HEK293 (cell line): Measurements from ENCODE around the gene LEFTY1.
A peak's percentile ranks its signal among the peaks of the same experiment; 100 is the strongest.

Source experiments
- CTCF ChIA-PET: fragments of 350-600 bp; formaldehyde crosslinking; extraction: SDS; loops from one replicate; lab custom pipeline; 2021; ENCODE audit warnings: antibody characterized with exemption; lab: Yijun Ruan, JAX
- POLR2A ChIA-PET: fragments of 300-600 bp; formaldehyde crosslinking; extraction: SDS; loops from one replicate; lab custom pipeline; 2020; ENCODE audit warnings: antibody characterized with exemption, inconsistent platforms; lab: Yijun Ruan, JAX
- H3K27ac ChIP-seq: fragments of 200-500 bp; sonication (Bioruptor generic); 2 replicates; pipeline ENCODE4 v1.5.1; 2014; ENCODE audit warnings: low read depth, low read length, control low read depth, inconsistent platforms; ENCODE audit errors: extremely low read depth
- H3K36me3 ChIP-seq, 2 experiments: fragments of 200-500 bp in 1 of 2; sonication (Bioruptor generic) in 1 of 2; 1 replicate in 1 of 2; 2 replicates in 1 of 2; pipeline ENCODE4 v1.5.1; 2014 to 2017; ENCODE audit warnings: inconsistent platforms in 2 of 2, low read length in 2 of 2; ENCODE audit not compliant: control insufficient read depth in 2 of 2, insufficient read depth in 1 of 2
- H3K4me1 ChIP-seq: fragments of 200-500 bp; sonication (Bioruptor generic); 2 replicates; pipeline ENCODE4 v1.5.1; 2014; ENCODE audit warnings: mild to moderate bottlenecking, low read length, inconsistent platforms; ENCODE audit not compliant: control insufficient read depth, insufficient read depth
- H3K4me3 ChIP-seq: 2 replicates; pipeline ENCODE4 v1.5.1; 2011; ENCODE audit warnings: low read depth, mild to moderate bottlenecking, control low read depth, low read length, moderate library complexity
- H3K9me3 ChIP-seq: fragments of 200-500 bp; sonication (Bioruptor generic); 2 replicates; pipeline ENCODE4 v1.5.1; 2014; ENCODE audit warnings: low read depth, low read length, inconsistent platforms; ENCODE audit not compliant: control insufficient read depth, insufficient read depth
- BCL11A ChIP-seq: fragments of 450-650 bp; formaldehyde crosslinking; IDR thresholded peaks from 2 replicates; pipeline ENCODE4 v1.5.1; 2016; ENCODE audit warnings: low read depth, missing biosample characterization, missing genetic modification characterization
- FEZF1 ChIP-seq: fragments of 450-650 bp; formaldehyde crosslinking; IDR thresholded peaks from 2 replicates; pipeline ENCODE4 v1.5.1; 2016; ENCODE audit warnings: missing biosample characterization, missing genetic modification characterization
- GLI2 ChIP-seq: fragments of 450-650 bp; formaldehyde crosslinking; IDR thresholded peaks from 2 replicates; pipeline ENCODE4; 2017; ENCODE audit warnings: missing biosample characterization, missing genetic modification characterization, low read depth, borderline replicate concordance
- GLIS1 ChIP-seq: fragments of 450-650 bp; formaldehyde crosslinking; IDR thresholded peaks from 2 replicates; pipeline ENCODE4 v1.5.1; 2016; ENCODE audit warnings: missing biosample characterization, missing genetic modification characterization
- MZF1 ChIP-seq: fragments of 450-650 bp; formaldehyde crosslinking; IDR thresholded peaks from 2 replicates; pipeline ENCODE4 v1.5.1; 2017; ENCODE audit warnings: missing biosample characterization, missing genetic modification characterization, borderline replicate concordance
- REPIN1 ChIP-seq: fragments of 450-650 bp; formaldehyde crosslinking; IDR thresholded peaks from 2 replicates; pipeline ENCODE4 v1.5.1; 2017; ENCODE audit warnings: missing biosample characterization, missing genetic modification characterization, low read depth
- TCF7L2 ChIP-seq: IDR thresholded peaks from 2 replicates; pipeline ENCODE4 v1.6.1; 2011; ENCODE audit warnings: low read depth, mild to moderate bottlenecking, inconsistent platforms, low read length, moderate library complexity, borderline replicate concordance
- YY1 ChIP-seq: fragments of 450-650 bp; formaldehyde crosslinking; IDR thresholded peaks from 2 replicates; pipeline ENCODE4 v1.5.1; 2018; ENCODE audit warnings: missing biosample characterization, missing genetic modification characterization
- ZNF10 ChIP-seq: fragments of 450-650 bp; formaldehyde crosslinking; IDR thresholded peaks from 2 replicates; pipeline ENCODE4 v1.5.1; 2017; ENCODE audit warnings: missing biosample characterization, missing genetic modification characterization
- ZNF157 ChIP-seq: fragments of 450-650 bp; formaldehyde crosslinking; IDR thresholded peaks from 2 replicates; pipeline ENCODE4 v1.5.1; 2016; ENCODE audit warnings: missing biosample characterization, missing genetic modification characterization
- ZNF19 ChIP-seq: fragments of 450-650 bp; formaldehyde crosslinking; IDR thresholded peaks from 2 replicates; pipeline ENCODE4; 2016; ENCODE audit warnings: missing biosample characterization, missing genetic modification characterization, low read depth
- ZNF239 ChIP-seq: fragments of 450-650 bp; formaldehyde crosslinking; IDR thresholded peaks from 2 replicates; pipeline ENCODE4 v1.5.1; 2016; ENCODE audit warnings: missing biosample characterization, missing genetic modification characterization
- ZNF302 ChIP-seq: fragments of 450-650 bp; formaldehyde crosslinking; IDR thresholded peaks from 2 replicates; pipeline ENCODE4 v1.5.1; 2016; ENCODE audit warnings: missing biosample characterization, missing genetic modification characterization, low read depth
- ZNF341 ChIP-seq: fragments of 450-650 bp; formaldehyde crosslinking; IDR thresholded peaks from 2 replicates; pipeline ENCODE4; 2016; ENCODE audit warnings: low read depth, missing biosample characterization, missing genetic modification characterization
- ZNF362 ChIP-seq: fragments of 450-650 bp; formaldehyde crosslinking; IDR thresholded peaks from 2 replicates; pipeline ENCODE4 v1.5.1; 2016; ENCODE audit warnings: missing biosample characterization, missing genetic modification characterization
- ZNF449 ChIP-seq: fragments of 450-650 bp; formaldehyde crosslinking; IDR thresholded peaks from 2 replicates; pipeline ENCODE4 v1.5.1; 2017; ENCODE audit warnings: missing biosample characterization, mild to moderate bottlenecking, missing genetic modification characterization, moderate library complexity
- ZNF560 ChIP-seq: fragments of 450-650 bp; formaldehyde crosslinking; IDR thresholded peaks from 2 replicates; pipeline ENCODE4 v1.5.1; 2017; ENCODE audit warnings: missing biosample characterization, missing genetic modification characterization, borderline replicate concordance
- ZNF600 ChIP-seq: fragments of 450-650 bp; formaldehyde crosslinking; IDR thresholded peaks from 2 replicates; pipeline ENCODE4 v1.5.1; 2016; ENCODE audit warnings: missing biosample characterization, missing genetic modification characterization
- ZNF626 ChIP-seq: fragments of 450-650 bp; sonication (Bioruptor Pico); formaldehyde crosslinking; IDR thresholded peaks from 2 replicates; pipeline ENCODE4 v1.5.1; 2018; ENCODE audit warnings: missing biosample characterization, missing genetic modification characterization, inconsistent platforms
- ZNF629 ChIP-seq: fragments of 450-650 bp; formaldehyde crosslinking; IDR thresholded peaks from 2 replicates; pipeline ENCODE4 v1.5.1; 2017; ENCODE audit warnings: missing biosample characterization, missing genetic modification characterization
- ZNF701 ChIP-seq: fragments of 450-650 bp; formaldehyde crosslinking; IDR thresholded peaks from 2 replicates; pipeline ENCODE4 v1.5.1; 2016; ENCODE audit warnings: missing biosample characterization, missing genetic modification characterization
- ZNF785 ChIP-seq: fragments of 450-650 bp; formaldehyde crosslinking; IDR thresholded peaks from 2 replicates; pipeline ENCODE4 v1.5.1; 2016; ENCODE audit warnings: missing biosample characterization, missing genetic modification characterization
- ZNF830 ChIP-seq: fragments of 450-650 bp; IDR thresholded peaks from 2 replicates; pipeline ENCODE4 v1.5.0; 2018; ENCODE audit warnings: missing biosample characterization, missing genetic modification characterization, low read depth, mild to moderate bottlenecking, moderate library complexity
- TF ChIP-seq, protein P1 (sequence below): fragments of 450-650 bp; formaldehyde crosslinking; IDR thresholded peaks from 2 replicates; pipeline ENCODE4 v1.5.1; 2016; ENCODE audit warnings: missing biosample characterization, missing genetic modification characterization
- TF ChIP-seq, protein P2 (sequence below): fragments of 450-650 bp; formaldehyde crosslinking; IDR thresholded peaks from 2 replicates; pipeline ENCODE4 v1.5.1; 2016; ENCODE audit warnings: missing biosample characterization, missing genetic modification characterization

Gene LEFTY1

GRCh38 chr1:225881959-225882693 lies 6.8 kb downstream of the LEFTY1 start, which contains the start of gene TMEM63A (continued):
- TF ChIP-seq REPIN1 (tag by site-specific recombination) (0 out of 2 replicates have a peak, but pooled peaks have one; percentile 16), ZNF560 (no peak), ZNF302 (tag by site-specific recombination) (no peak), ZNF239 (tag by site-specific recombination) (peak; percentile 63; the same call in 1 of the 2 replicates), TCF7L2 (no peak), GLIS1 (tag by site-specific recombination) (peak; percentile 95), ZNF629 (tag by site-specific recombination) (peak; percentile 60), FEZF1 (no peak)
- TF ChIP-seq, all 188 proteins: peak for 51

- Histone ChIP-seq H3K4me1 (no peaks in the 10 kb centered on the region; the same call in 1 of the 2 replicates), H3K9me3 (no peaks in the 10 kb centered on the region)
- TF ChIP-seq GLI2 (tag by site-specific recombination) = no peak
- peak; percentile 94 for TF ChIP-seq ZNF10
- TF ChIP-seq BCL11A (tag by site-specific recombination) = no peak
- TF ChIP-seq ZNF600 (tag by site-specific recombination) = peak; percentile 73
- peak; percentile 46; the same call in 1 of the 2 replicates for TF ChIP-seq ZNF449
- TF ChIP-seq, protein P1, sequence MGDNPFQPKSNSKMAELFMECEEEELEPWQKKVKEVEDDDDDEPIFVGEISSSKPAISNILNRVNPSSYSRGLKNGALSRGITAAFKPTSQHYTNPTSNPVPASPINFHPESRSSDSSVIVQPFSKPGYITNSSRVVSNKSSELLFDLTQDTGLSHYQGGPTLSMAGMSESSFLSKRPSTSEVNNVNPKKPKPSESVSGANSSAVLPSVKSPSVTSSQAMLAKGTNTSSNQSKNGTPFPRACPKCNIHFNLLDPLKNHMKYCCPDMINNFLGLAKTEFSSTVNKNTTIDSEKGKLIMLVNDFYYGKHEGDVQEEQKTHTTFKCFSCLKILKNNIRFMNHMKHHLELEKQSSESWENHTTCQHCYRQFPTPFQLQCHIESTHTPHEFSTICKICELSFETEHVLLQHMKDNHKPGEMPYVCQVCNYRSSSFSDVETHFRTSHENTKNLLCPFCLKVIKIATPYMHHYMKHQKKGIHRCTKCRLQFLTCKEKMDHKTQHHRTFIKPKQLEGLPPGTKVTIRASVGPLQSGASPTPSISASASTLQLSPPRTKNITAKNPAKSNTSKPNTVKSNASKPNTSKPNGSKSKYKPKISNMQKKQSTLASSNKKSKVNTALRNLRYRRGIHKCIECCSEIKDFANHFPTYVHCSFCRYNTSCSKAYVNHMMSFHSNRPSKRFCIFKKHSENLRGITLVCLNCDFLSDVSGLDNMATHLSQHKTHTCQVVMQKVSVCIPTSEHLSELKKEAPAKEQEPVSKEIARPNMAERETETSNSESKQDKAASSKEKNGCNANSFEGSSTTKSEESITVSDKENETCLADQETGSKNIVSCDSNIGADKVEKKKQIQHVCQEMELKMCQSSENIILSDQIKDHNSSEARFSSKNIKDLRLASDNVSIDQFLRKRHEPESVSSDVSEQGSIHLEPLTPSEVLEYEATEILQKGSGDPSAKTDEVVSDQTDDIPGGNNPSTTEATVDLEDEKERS (tag by site-specific recombination) = no peak
- no peak for TF ChIP-seq YY1 (tag by site-specific recombination)
- TF ChIP-seq ZNF341 (tag by site-specific recombination) = peak; percentile 80
- TF ChIP-seq, all 188 proteins: peak for 4
- CTCF ChIA-PET = interaction anchor here (0.6 to 2.4 kb wide), 15 partner anchors 10 to 1210 kb away, joined by 3 to 13 read pairs (median 4); no protein-coding TSS in a partner anchor
- Histone ChIP-seq H3K36me3 (peaks cover 0 to 14% of the 10 kb centered on the region in 2 experiments; a peak in 2 of 3 replicates), H3K4me3 (peak overlapping the region; percentile 86), H3K27ac (peak overlapping the region; percentile 76)
- POLR2A ChIA-PET = interaction anchor here (0.5 to 3.6 kb wide), 25 partner anchors 9 to 1845 kb away, joined by 3 to 31 read pairs (median 7); partner anchors contain the start of genes ENAH, EPHX1, H3-3A and PYCR2
Measured at GRCh38 chr1:225881081-225881958, 7.6 kb downstream of the LEFTY1 start.

DNA sequence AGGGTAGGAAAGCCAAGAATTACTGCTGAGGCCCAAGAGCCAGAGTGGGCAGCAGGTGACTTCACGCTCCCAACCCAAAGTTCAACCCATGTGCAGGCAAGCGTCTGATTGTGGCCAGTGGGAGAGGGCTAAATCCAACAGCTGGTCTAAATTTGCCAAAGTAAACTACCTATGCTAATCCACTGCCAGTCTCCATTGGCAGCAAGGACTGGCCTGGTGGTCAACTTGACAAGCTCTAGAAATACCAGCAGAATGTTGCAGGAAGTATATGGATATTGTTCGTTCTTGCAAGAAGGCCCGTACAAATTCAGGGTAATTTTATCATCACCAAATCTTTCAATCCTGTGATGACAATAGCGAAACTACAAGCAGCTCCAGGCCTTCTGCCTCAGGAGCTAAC lies 8.3 kb downstream of the LEFTY1 start:
- no peak overlapping the region for H3K27ac ChIP-seq
- TF ChIP-seq ZNF785 = no peak
- TF ChIP-seq, protein P2, sequence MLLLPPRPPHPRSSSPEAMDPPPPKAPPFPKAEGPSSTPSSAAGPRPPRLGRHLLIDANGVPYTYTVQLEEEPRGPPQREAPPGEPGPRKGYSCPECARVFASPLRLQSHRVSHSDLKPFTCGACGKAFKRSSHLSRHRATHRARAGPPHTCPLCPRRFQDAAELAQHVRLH = no peak
- TF ChIP-seq ZNF19 = no peak
- no peak for TF ChIP-seq MZF1 (tag by site-specific recombination)
- no peak for TF ChIP-seq ZNF701 (tag by site-specific recombination)
- no peak for TF ChIP-seq ZNF830 (tag by site-specific recombination)
- TF ChIP-seq ZNF362 (tag by site-specific recombination) = no peak
- no peak for TF ChIP-seq ZNF157 (tag by site-specific recombination)
- TF ChIP-seq ZNF626 (tag by site-specific recombination) = no peak
- TF ChIP-seq, all 188 proteins: peak for 0
- H3K36me3 ChIP-seq = peaks cover 0 to 17% of the 10 kb centered on the region in 2 experiments; a peak in 2 of 3 replicates
- no peaks in the 10 kb centered on the region for H3K9me3 ChIP-seq
- H3K4me1 ChIP-seq = no peaks in the 10 kb centered on the region; the same call in 1 of the 2 replicates
- no peak overlapping the region for H3K4me3 ChIP-seq
- ChIA-PET POLR2A (interaction anchor here (0.7 to 3.6 kb wide), 7 partner anchors 10 to 396 kb away, joined by 3 to 31 read pairs (median 3); partner anchors contain the start of gene PYCR2), CTCF (interaction anchor here (0.6 to 2.0 kb wide), 10 partner anchors 9 to 441 kb away, joined by 3 to 6 read pairs (median 4); no protein-coding TSS in a partner anchor)
